Vagina (tissue), 2 donors: ENCODE results near the gene FCGBP. TPM values are rescaled to one million over a fixed set of nuclear protein-coding genes. Genes with fewer than 3 reads are reported as not detected.

Experiments
- DNase-seq, 2 donors: peaks; one replicate each; pipeline ENCODE4 v3.0.0-alpha.2; 2017; ENCODE audit errors: extremely low spot score in 2 of 2
- H3K27ac ChIP-seq: fragments of 200-600 bp; sonication (generic); one replicate; pipeline ENCODE4 v1.5.1; 2019
- H3K27me3 ChIP-seq: fragments of 200-600 bp; sonication (generic); one replicate; pipeline ENCODE4 v1.5.1; 2019
- H3K36me3 ChIP-seq, 2 donors: fragments of 200-600 bp; sonication (generic); one replicate each; pipeline ENCODE4 v1.5.1; 2017 to 2019
- H3K4me1 ChIP-seq: fragments of 200-600 bp; sonication (generic); one replicate; pipeline ENCODE4 v1.5.1; 2019
- H3K4me3 ChIP-seq, 2 donors: fragments of 200-600 bp; sonication (generic); 1 replicate in 1 of 2; 2 replicates in 1 of 2; pipeline ENCODE4 v1.5.1; 2016 to 2019
- H3K9me3 ChIP-seq: fragments of 200-600 bp; sonication (generic); one replicate; pipeline ENCODE4 v1.5.1; 2019
- CTCF ChIP-seq, 3 experiments: fragments of 450-650 bp in 2 of 3; fragments of 200-600 bp in 1 of 3; sonication (generic) in 1 of 3; IDR thresholded peaks; one replicate each; pipeline ENCODE4 v1.5.1; 2017 to 2019; ENCODE audit warnings: antibody characterized with exemption in 3 of 3, mild to moderate bottlenecking in 2 of 3, moderate library complexity in 2 of 3
- POLR2A ChIP-seq, 2 donors: fragments of 450-650 bp; IDR thresholded peaks; one replicate each; pipeline ENCODE4 v1.6.1; 2017; ENCODE audit warnings: antibody characterized with exemption in 2 of 2, mild to moderate bottlenecking in 2 of 2, moderate library complexity in 2 of 2
- POLR2AphosphoS5 ChIP-seq, 2 donors: sonication (generic); formaldehyde crosslinking; IDR thresholded peaks; one replicate each; pipeline ENCODE4 v1.9.0; 2017; ENCODE audit warnings: antibody characterized with exemption in 2 of 2, mild to moderate bottlenecking in 2 of 2, low read depth in 1 of 2; ENCODE audit not compliant: insufficient read depth in 1 of 2
- intact Hi-C: fragments of 100-400 bp; cut with DNase I; formaldehyde crosslinking; loops from one replicate; pipeline ENCODE4 v1.15.1; 2023
- total RNA-seq: library from RNA; depleted of rRNA; stranded (reverse); fragments of >200 nt; gene quantifications from one replicate; pipeline ENCODE4 v1.2.3, GENCODE V29; 2016

FCGBP gene
- total RNA-seq, 1 donor from 2014 or later = 31.7 TPM

- H3K4me1 ChIP-seq = no peaks in the 10 kb centered on the region
- no peak overlapping the region for H3K27ac ChIP-seq
- no peaks in the 10 kb centered on the region for H3K27me3 ChIP-seq
- TF ChIP-seq POLR2AphosphoS5 (IDR thresholded peaks at IDR 0.05; ENCODE audit: insufficient read depth in 1 of 2, low read depth in 1 of 2) (no peak), POLR2A (IDR thresholded peaks at IDR 0.05) (no peak)
- H3K4me3 ChIP-seq = no peak overlapping the region
- no peak for DNase-seq
- no peaks in the 10 kb centered on the region for H3K9me3 ChIP-seq
- H3K36me3 ChIP-seq = no peaks in the 10 kb centered on the region
- intact Hi-C loops = no loop called here
Observed at GRCh38 chr19:39943586-39943985, 9.2 kb upstream of the FCGBP start.

GRCh38 chr19:39942366-39942730 lies 7.9 kb upstream of the FCGBP start:
- Histone ChIP-seq H3K4me3 (no peak overlapping the region), H3K36me3 (no peaks in the 10 kb centered on the region), H3K9me3 (no peaks in the 10 kb centered on the region), H3K27me3 (no peaks in the 10 kb centered on the region), H3K27ac (no peak overlapping the region), H3K4me1 (no peaks in the 10 kb centered on the region)
- intact Hi-C loops = no loop called here
- no peak for DNase-seq
- TF ChIP-seq POLR2A (IDR thresholded peaks at IDR 0.05) (no peak), POLR2AphosphoS5 (IDR thresholded peaks at IDR 0.05; ENCODE audit: insufficient read depth in 1 of 2, low read depth in 1 of 2) (no peak)

GRCh38 chr19:39941615-39942365 lies 7.4 kb upstream of the FCGBP start:
- Histone ChIP-seq H3K36me3 (no peaks in the 10 kb centered on the region), H3K4me1 (no peaks in the 10 kb centered on the region), H3K4me3 (no peak overlapping the region), H3K27me3 (no peaks in the 10 kb centered on the region), H3K27ac (no peak overlapping the region), H3K9me3 (no peaks in the 10 kb centered on the region)
- intact Hi-C loops = no loop called here
- no peak for TF ChIP-seq POLR2A (IDR thresholded peaks at IDR 0.05)
- TF ChIP-seq CTCF (IDR thresholded peaks at IDR 0.05) = no peak
- TF ChIP-seq POLR2AphosphoS5 (IDR thresholded peaks at IDR 0.05; ENCODE audit: insufficient read depth in 1 of 2, low read depth in 1 of 2) = no peak
- DNase-seq = no peak

- Histone ChIP-seq H3K27me3 (no peaks in the 10 kb centered on the region), H3K36me3 (no peaks in the 10 kb centered on the region), H3K9me3 (no peaks in the 10 kb centered on the region), H3K4me3 (no peak overlapping the region), H3K27ac (no peak overlapping the region), H3K4me1 (no peaks in the 10 kb centered on the region)
- intact Hi-C loops = no loop called here
- no peak for TF ChIP-seq CTCF (IDR thresholded peaks at IDR 0.05)
- TF ChIP-seq POLR2AphosphoS5 (IDR thresholded peaks at IDR 0.05; ENCODE audit: insufficient read depth in 1 of 2, low read depth in 1 of 2) = no peak
- no peak for TF ChIP-seq POLR2A (IDR thresholded peaks at IDR 0.05)
- no peak for DNase-seq
Observed at GRCh38 chr19:39941151-39941550, 6.7 kb upstream of the FCGBP start.

- Histone ChIP-seq H3K27ac (no peak overlapping the region), H3K9me3 (no peaks in the 10 kb centered on the region), H3K4me1 (no peaks in the 10 kb centered on the region), H3K27me3 (no peaks in the 10 kb centered on the region), H3K4me3 (no peak overlapping the region), H3K36me3 (no peaks in the 10 kb centered on the region)
- DNase-seq = no peak
- intact Hi-C loops = no loop called here
- no peak for TF ChIP-seq POLR2AphosphoS5 (IDR thresholded peaks at IDR 0.05; ENCODE audit: insufficient read depth in 1 of 2, low read depth in 1 of 2)
- no peak for TF ChIP-seq POLR2A (IDR thresholded peaks at IDR 0.05)
- no peak for TF ChIP-seq CTCF (IDR thresholded peaks at IDR 0.05)
Observed at GRCh38 chr19:39940221-39940833, 5.9 kb upstream of the FCGBP start.

GRCh38 chr19:39939556-39939955 lies 5.1 kb upstream of the FCGBP start:
- no peak overlapping the region for H3K27ac ChIP-seq
- H3K27me3 ChIP-seq = no peaks in the 10 kb centered on the region
- TF ChIP-seq CTCF (IDR thresholded peaks at IDR 0.05) = no peak
- TF ChIP-seq POLR2A (IDR thresholded peaks at IDR 0.05) = no peak
- TF ChIP-seq POLR2AphosphoS5 (IDR thresholded peaks at IDR 0.05; ENCODE audit: insufficient read depth in 1 of 2, low read depth in 1 of 2) = no peak
- intact Hi-C loops = no loop called here
- H3K4me3 ChIP-seq = no peak overlapping the region
- H3K36me3 ChIP-seq = no peaks in the 10 kb centered on the region
- no peak for DNase-seq
- no peaks in the 10 kb centered on the region for H3K4me1 ChIP-seq
- H3K9me3 ChIP-seq = no peaks in the 10 kb centered on the region
